ENCODE data around the gene ELP4. TPM values are rescaled to one million over a fixed set of nuclear protein-coding genes. Genes with fewer than 3 reads are reported as not detected.
"Not testable (repeated sequence)": the region's sequence is repeated elsewhere in the genome, so short reads cannot be mapped to it uniquely, and the experiment has no call there.

The ELP4 gene
- total and polyA plus RNA-seq, 7 donors: 4.2 to 12.9 (median 8.2) TPM

DNA sequence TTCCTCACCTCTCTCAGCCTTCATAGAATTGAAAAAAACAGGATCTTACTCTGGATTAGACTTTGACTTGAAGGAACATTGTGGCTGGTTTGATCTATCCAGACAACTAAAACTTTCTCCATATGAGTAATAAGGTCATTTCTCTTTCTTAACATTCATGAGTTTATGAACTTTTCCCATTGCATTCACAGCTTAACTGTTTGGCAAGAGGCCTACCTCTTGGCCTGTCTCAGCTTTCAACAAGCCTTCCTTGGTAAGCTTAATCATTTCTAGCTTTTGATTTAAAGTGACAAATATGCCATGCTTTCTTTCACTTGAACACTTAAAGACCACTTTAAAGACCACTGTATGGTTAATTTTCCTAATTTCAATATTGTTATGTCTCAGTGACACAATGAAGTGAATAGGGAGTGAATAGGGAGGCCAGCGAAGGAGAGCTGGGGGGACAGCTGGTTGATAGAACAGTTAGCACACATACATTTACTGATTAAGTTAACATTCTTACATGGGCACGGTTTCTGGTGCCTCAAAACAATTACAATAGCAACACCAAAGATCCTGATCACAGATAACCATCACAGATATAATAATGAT is 17.1 kb upstream of the ELP4 start:
- TF ChIP-seq, protein P1, sequence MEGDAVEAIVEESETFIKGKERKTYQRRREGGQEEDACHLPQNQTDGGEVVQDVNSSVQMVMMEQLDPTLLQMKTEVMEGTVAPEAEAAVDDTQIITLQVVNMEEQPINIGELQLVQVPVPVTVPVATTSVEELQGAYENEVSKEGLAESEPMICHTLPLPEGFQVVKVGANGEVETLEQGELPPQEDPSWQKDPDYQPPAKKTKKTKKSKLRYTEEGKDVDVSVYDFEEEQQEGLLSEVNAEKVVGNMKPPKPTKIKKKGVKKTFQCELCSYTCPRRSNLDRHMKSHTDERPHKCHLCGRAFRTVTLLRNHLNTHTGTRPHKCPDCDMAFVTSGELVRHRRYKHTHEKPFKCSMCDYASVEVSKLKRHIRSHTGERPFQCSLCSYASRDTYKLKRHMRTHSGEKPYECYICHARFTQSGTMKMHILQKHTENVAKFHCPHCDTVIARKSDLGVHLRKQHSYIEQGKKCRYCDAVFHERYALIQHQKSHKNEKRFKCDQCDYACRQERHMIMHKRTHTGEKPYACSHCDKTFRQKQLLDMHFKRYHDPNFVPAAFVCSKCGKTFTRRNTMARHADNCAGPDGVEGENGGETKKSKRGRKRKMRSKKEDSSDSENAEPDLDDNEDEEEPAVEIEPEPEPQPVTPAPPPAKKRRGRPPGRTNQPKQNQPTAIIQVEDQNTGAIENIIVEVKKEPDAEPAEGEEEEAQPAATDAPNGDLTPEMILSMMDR (IDR thresholded peaks at IDR 0.05): no peak
- Histone ChIP-seq H3K4me1 (peaks cover 11% of the 10 kb centered on the region), H3K9me3 (no peaks in the 10 kb centered on the region), H3K27me3 (ENCODE audit: insufficient read depth in 3 of 3, low read length in 2 of 3) (no peaks in the 10 kb centered on the region), H3K4me3 (no peak overlapping the region), H3K27ac (no peak overlapping the region), H3K36me3 (ENCODE audit: insufficient read depth in 1 of 2, low read depth in 1 of 2) (no peaks in the 10 kb centered on the region)
- DNase-seq: no peak
- 86 to 96% (median 89%) methylated on average over 2 of the region's 2 CpGs for WGBS, 3 donors
- ATAC-seq: no peak
- intact Hi-C loops (cut with DNase I): no loop called here

DNA sequence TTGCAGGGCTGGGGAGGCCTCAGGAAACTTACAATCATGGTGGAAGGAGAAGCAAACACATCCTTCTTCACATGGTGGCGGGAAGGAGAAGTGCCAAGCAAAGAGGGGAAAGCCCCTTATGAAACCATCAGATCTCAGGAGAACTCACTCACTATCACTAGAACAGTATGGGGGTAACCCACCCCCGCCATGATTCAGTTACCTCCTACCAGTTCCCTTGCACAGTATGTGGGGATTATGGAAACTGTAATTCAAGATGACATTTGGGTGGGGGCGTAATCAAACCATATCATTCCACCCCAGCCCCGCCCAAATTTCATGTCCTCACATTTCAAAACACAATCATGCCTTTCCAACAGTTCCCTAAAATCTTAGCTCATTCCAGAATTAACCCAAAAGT is 16.3 kb upstream of the ELP4 start:
- 94 to 97% (median 96%) methylated on average over 4 of the region's 4 CpGs for WGBS, 3 donors
- Histone ChIP-seq H3K27ac (no peak overlapping the region), H3K27me3 (ENCODE audit: insufficient read depth in 3 of 3, low read length in 2 of 3) (no peaks in the 10 kb centered on the region), H3K9me3 (no peaks in the 10 kb centered on the region), H3K36me3 (ENCODE audit: insufficient read depth in 1 of 2, low read depth in 1 of 2) (no peaks in the 10 kb centered on the region), H3K4me3 (no peak overlapping the region), H3K4me1 (peaks cover 11% of the 10 kb centered on the region)
- intact Hi-C loops (cut with DNase I): no loop called here
- TF ChIP-seq, protein P1 (IDR thresholded peaks at IDR 0.05): no peak
- ATAC-seq (no peak), DNase-seq (no peak)

GRCh38 chr11:31493762-31494161 is 15.8 kb upstream of the ELP4 start:
- H3K4me3 ChIP-seq; H3K27me3 ChIP-seq (ENCODE audit: insufficient read depth in 3 of 3, low read length in 2 of 3); H3K36me3 ChIP-seq (ENCODE audit: insufficient read depth in 1 of 2, low read depth in 1 of 2); ATAC-seq; H3K9me3 ChIP-seq; intact Hi-C loops (cut with DNase I); H3K27ac ChIP-seq; DNase-seq: not testable (repeated sequence)
- H3K4me1 ChIP-seq: peaks cover 11% of the 10 kb centered on the region
- 98 to 100% (median 99%) methylated on average over 4 of the region's 4 CpGs for WGBS, 3 donors

- H3K4me1 ChIP-seq: peaks cover 9% of the 10 kb centered on the region
- WGBS, 3 donors: 88 to 96% (median 90%) methylated on average over 3 of the region's 3 CpGs
- TF ChIP-seq, protein P1 (IDR thresholded peaks at IDR 0.05): no peak
- no peak for ATAC-seq
- H3K9me3 ChIP-seq: no peaks in the 10 kb centered on the region
- intact Hi-C loops (cut with DNase I): no loop called here
- H3K27ac ChIP-seq: no peak overlapping the region
- no peak for DNase-seq
- H3K36me3 ChIP-seq (ENCODE audit: insufficient read depth in 1 of 2, low read depth in 1 of 2): peaks cover 0 to 5% of the 10 kb centered on the region in 2 donors
- H3K27me3 ChIP-seq (ENCODE audit: insufficient read depth in 3 of 3, low read length in 2 of 3): no peaks in the 10 kb centered on the region
- H3K4me3 ChIP-seq: no peak overlapping the region
Measured at GRCh38 chr11:31499576-31500178, 9.9 kb upstream of the ELP4 start.

- H3K27ac ChIP-seq: no peak overlapping the region
- TF ChIP-seq, protein P1 (IDR thresholded peaks at IDR 0.05): no peak
- H3K4me1 ChIP-seq: peaks cover 9% of the 10 kb centered on the region
- WGBS, 3 donors: 82 to 84% (median 82%) methylated on average over 2 of the region's 2 CpGs
- H3K27me3 ChIP-seq (ENCODE audit: insufficient read depth in 3 of 3, low read length in 2 of 3): no peaks in the 10 kb centered on the region
- no peak overlapping the region for H3K4me3 ChIP-seq
- H3K9me3 ChIP-seq: no peaks in the 10 kb centered on the region
- intact Hi-C loops (cut with DNase I): no loop called here
- peaks cover 0 to 7% of the 10 kb centered on the region in 2 donors for H3K36me3 ChIP-seq (ENCODE audit: insufficient read depth in 1 of 2, low read depth in 1 of 2)
- DNase-seq: no peak
- ATAC-seq: no peak
Measured at GRCh38 chr11:31500560-31500959, 9.0 kb upstream of the ELP4 start.

All from psoas muscle (tissue), 8 donors.